ENCODE measurements around the gene SLC26A3.

DNA sequence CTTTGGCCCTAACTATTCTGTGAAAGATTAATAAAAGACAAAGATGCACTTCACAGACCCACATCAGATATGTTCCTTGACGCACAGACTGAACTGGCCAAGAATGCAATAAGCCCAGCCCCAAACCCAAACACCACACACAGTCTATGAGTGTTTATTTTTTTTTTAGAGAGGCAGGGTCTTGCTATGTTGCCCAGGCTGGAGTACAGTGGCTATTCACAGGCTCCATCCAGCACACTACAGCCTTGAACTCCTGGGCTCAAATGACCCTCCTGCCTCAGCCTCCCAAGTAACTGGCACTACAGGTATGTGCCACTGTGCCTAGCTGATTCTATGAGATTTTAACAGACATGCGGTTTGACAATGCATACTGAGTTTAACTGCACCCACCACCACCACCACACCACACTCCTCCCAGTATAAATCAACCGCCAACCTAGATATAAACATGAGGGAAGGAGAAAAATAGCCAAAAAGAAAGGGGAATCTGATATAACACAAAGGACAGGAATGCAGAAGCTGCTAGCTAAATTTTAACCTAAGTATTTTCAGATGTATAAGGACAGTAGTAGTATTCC is 35.1 kb upstream of the SLC26A3 start:
- TF ChIP-seq, protein P1, sequence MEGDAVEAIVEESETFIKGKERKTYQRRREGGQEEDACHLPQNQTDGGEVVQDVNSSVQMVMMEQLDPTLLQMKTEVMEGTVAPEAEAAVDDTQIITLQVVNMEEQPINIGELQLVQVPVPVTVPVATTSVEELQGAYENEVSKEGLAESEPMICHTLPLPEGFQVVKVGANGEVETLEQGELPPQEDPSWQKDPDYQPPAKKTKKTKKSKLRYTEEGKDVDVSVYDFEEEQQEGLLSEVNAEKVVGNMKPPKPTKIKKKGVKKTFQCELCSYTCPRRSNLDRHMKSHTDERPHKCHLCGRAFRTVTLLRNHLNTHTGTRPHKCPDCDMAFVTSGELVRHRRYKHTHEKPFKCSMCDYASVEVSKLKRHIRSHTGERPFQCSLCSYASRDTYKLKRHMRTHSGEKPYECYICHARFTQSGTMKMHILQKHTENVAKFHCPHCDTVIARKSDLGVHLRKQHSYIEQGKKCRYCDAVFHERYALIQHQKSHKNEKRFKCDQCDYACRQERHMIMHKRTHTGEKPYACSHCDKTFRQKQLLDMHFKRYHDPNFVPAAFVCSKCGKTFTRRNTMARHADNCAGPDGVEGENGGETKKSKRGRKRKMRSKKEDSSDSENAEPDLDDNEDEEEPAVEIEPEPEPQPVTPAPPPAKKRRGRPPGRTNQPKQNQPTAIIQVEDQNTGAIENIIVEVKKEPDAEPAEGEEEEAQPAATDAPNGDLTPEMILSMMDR (IDR thresholded peaks at IDR 0.05): no peak
- no peak for TF ChIP-seq EP300 (IDR thresholded peaks at IDR 0.05)
